Nucleus accumbens (tissue), 56 donors: ENCODE results near the gene TMEM14A.
"Not testable (repeated sequence)": the region's sequence is repeated elsewhere in the genome, so short reads cannot be mapped to it uniquely, and the experiment has no call there.

ENCODE experiments used
- DNase-seq, 56 donors: peaks; one replicate each; lab custom pipeline; 2025; lab: John Stamatoyannopoulos, UW

The TMEM14A gene

DNA sequence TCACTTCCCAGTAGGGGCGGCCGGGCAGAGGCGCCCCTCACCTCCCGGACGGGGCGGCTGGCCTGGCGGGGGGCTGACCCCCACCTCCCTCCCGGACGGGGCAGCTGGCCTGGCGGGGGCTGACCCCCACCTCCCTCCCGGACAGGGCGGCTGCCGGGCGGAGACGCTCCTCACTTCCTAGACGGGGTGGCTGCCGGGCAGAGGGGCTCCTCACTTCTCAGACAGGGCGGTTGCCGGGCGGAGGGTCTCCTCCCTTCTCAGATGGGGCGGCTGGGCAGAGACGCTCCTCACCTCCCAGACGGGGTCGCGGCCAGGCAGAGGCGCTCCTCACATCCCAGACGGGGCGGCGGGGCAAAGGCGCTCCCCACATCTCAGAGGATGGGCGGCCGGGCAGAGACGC is 15.0 kb upstream of the TMEM14A start:
- DNase-seq: not testable (repeated sequence)

DNA sequence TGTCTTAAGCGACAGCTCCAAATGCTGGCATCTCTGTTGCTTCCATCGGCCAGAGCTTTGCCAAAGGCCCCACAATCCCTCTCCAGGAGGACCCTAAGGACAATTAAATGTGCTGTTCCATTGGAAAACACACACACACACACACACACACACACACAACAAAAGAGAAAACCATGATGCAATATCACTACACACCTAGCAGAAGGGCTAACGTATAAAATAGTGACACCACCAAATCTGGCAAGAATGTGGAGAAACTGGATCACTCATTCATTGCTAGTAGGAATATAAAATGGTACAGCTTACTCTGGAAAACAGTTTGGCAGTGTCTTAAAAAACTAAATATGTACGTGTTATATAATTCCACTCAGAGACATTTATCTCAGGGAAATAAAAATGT is 13.0 kb upstream of the TMEM14A start:
- DNase-seq: no peak

DNA sequence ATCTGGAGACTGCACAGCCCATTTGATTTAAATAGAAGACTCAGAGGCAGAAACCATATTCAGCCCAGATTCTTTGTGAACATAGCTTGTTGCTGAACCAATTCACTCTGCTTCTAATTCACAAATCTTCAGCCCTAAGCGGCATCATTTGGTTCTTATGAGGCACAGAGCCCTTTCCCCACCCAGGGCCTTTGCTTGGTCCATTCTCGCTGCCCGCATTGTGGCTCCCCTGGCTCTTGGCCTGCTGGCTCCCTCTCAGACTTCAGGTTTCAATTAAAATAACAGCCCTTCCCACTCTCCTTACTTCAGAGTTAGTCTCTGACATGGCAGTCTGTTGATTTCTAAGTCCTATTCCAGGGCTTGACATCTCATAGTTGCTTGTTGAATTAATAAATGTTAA is 9.4 kb upstream of the TMEM14A start:
- no peak for DNase-seq

DNA sequence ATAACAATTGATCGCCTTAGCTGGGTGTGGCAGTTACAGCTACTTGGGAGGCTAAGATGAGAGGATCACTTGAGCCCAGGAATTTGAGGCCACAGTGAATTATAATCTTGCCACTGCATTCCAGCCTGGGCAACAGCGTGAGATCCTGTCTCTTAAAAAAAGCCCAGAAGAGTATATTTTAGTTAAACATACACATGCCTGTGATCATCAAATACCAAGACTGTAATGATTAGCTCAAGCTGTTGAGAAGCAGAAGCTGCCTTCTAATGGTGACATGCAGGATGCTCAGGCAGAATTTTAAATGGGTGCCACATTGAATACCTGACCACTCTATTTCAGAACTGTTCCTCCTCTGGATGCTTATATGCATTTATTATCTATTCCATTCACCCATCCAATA is 8.9 kb upstream of the TMEM14A start:
- DNase-seq: no peak

DNA sequence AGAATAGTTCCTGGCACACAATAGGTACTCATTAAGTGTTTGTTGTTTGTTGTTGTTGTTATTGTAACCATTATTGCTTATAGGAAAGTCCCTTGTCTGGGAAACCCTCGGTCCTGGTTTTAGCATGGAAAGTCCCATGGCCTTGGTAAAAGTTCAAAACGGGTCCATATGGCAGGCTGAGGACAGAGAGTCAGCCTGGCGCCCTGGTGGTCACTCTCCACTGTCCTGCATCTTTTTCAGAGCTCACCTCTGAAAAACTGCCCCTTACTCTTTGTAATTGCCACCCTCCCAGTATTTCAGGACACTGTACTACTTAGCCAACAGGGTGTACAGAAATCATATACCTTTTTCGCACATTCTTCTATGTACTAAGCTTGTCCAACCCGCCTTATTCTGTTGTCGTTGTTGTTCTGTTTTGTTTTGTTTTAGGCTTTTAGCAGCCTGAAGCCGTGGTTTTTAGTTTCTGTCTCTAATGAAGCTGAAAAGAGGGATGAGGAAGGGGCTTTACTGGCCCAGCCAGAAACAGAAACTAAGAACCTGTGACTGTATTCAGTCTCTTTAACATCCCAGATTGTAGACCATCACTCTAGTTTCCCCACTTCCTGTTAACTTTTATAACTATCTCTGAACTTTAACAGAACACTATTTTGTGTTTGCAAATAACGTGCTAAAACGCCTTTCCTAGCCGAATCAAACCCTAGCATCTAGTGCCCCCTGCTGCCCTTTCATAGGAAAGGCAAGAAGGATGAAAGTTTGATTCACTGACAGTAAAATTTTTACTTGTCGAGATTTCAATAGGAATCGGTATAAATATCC is 7.6 kb upstream of the TMEM14A start:
- peak in 30 of 56 donors; percentile 2 to 68 (median 22) for DNase-seq

DNA sequence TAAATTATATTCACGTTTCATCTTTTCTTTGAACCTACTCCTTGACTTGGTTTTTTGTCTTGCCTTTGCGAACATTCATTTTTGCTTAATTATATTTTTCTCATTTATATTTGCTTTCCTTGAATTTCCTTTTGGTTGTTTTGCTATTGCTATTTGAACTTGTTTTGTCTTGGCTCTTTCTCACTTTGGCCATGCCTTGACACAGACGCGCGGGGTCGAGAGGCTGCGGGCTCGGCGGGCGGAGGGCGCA is 7.1 kb upstream of the TMEM14A start:
- DNase-seq: no peak

DNA sequence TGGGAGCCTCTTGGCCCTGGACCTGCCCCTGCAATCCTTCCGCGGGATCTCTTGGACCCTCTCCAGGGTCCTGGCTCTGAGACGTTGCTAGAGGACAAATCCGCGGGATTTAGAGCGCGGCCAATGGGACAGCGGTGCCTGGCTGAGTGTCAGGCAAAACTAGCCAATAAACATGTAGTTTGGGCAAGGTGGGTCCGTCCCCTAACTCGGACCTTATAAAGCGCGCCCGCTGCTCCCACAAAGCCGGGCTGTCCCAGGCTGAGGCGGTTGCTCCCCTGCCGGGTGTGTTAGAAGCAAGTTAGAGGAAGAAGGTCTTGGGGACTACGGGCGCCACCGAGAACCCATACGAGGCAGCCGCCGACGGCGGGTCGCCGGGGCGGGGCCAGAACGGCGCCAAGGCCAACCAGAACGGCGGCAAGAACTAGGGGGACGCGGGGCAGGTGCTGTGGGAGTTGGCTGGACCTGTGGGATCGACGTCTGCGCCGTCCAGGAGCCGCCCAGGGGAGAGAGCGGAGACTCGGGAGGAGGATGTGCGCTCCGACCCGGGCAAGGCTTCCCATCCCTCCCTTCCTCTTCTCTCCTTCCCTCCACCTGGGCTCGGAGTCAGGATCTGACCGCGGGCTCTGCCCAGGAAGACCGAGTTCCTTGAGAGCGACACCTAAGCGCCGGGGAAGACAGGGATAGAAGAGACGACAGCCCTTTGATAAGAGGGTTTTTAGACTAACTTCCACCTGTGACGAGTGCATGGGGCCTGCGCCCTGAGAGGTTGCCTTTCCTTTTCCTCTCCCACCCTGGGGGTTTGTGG is 6.5 kb upstream of the TMEM14A start:
- DNase-seq: peak; percentile 27 to 95 (median 71)

DNA sequence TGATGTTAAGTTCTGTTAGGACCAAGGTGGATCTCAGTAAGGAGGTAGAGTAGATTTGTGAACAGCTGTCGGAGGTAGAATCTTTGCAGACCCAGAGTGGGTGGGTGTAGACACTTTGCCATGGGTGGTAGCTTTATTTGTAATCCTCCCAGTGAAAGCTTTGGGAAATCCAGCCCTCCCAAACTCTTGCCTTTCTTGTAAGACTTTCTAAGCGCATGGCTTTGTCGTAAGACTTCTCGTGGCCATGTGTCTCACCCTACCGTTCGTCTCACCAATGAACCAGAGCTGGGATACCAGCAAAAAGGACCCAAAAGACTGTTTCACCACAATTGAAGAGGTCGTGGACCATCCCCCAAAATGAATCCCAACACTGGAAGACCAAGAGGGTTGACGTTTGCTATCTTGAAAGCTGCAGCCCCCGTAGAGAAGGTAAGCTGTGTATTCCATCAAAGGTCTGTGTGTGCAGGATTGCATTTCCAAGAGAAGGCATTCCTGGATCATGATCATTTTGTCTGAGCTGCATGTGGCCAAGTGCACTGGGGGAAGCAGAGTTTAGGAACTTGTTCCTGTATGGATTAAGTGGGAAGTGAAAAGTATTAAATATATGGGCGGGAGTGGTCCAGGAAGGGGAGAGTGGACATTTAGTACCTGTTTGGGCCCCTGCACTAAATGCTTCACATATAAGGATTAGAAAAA is 5.8 kb upstream of the TMEM14A start:
- no peak for DNase-seq

DNA sequence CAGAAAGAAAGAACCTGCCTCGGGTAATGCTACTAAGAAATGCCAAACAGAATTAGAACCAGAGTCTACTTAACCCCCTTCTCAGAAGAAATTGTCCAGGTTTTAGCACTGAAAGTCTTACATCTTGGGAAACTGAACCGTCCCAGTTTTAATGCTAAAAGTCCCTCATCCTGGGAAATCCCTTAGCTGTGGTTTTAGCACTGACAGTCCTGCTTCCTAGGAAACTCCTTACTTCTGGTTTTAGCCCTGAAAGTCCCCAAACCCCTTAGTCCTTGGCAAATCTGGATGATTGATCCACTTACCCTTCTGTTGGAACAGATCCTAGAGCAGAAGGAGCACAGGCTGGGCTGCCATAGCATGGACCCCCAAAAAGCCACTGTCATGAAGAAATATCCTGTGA is 4.8 kb upstream of the TMEM14A start:
- no peak for DNase-seq

DNA sequence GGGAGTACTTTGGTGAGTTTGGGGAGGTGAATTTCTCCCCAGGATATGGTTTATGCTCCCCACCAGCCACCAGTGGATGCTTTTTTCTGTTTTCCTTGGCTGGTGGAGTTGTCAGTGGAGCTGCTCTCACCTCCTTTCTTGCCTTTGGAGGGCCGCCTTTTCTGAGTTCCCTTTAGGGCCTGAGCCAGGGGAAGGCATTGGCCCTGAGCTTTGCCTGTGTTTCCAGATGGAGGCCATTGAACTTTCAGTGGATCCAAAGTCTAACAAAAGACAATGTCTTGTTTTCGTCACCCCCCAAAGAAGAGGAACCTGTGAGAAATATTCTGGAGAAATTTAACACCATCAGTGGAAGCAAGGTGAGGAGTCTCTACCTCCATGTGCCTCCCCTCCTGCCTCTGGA is 4.4 kb upstream of the TMEM14A start:
- DNase-seq: no peak

DNA sequence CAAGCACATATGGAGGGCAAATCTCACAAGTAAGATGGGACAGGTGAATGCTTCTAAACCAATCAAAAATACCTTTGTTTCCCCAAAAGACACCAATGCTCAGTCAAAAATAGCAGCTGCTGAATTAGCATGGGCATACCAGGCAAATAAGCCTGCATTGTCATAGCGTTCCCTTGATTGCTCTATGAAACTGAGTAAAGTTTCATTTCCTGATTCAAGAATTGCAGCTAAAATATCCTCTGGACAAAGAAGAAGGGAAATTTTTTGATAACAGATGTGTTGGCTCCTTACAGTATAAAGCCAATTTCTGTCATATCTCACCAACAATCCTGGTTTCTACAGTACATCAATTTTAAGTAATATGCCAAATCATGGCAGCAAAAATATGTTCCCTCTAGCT is 3.3 kb upstream of the TMEM14A start:
- DNase-seq: no peak

DNA sequence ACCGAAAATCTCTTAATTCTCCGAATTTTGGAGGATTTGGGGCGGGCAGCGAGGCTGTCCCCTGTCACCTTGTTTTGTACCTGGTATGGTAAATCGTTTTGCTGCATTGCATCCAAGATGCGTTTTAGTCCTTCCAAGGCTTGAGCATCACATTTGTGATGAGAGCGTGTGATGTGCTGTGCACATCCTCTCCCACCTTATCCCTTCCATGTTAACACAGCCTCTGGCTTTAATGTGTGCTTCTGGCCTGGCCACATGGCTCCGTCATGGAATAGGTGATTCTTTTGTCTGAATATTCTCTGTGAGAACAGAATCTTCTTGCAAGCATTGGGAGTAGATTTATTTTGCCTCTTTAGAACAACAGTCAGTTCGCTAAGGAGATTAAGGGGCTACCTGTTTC is 763 bp downstream of the TMEM14A start:
- peak in 4 of 56 donors; percentile 7 to 40 (median 12) for DNase-seq

DNA sequence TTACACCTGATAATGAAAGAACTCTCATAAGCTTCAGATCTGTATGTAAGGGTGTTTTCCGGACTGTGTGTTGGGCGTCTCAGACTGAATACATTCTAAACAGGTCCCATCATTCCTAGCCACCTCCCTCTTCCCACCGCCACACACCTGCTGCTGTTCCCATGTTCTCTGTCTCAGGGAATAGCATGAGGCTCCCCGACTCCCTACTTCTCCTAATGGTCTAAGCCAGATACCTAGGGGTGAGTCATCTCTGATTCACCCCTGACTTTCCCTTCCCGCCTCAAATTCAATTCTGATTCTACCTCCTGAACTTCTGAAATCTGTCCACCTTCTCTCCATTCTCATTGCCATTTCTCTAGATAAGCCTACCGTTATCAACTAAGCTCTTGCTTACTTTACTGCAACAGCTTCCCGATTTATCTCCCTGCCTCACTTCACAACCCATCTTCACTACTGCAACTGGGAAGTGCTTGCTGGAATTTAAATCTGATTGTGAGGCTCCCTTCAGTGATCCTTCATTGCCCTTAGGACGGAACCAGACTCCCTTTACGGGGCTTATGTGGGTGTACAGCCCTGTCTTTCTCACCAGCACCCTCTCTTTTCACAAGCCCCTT is 1.6 kb downstream of the TMEM14A start:
- peak in 11 of 56 donors; percentile 3 to 22 (median 6) for DNase-seq

DNA sequence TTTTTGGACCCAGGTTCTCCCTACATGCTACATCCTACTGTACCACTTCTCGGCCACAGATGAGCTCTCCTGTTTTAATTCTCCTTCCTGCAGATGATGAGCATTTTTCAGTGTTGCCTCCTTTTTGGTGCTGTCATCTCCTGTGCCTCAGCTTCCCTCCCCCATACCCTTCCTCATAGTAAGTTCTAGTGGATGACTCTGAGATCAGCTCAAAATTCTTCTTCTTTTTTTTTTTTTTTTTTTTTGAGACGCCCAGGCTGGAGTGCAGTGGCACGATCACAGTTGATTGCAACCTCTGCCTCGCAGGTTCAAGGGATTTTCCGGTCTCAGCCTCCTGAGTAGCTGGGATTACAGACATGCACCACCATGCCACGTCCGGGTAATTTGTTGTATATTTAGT is 3.8 kb downstream of the TMEM14A start:
- no peak for DNase-seq

DNA sequence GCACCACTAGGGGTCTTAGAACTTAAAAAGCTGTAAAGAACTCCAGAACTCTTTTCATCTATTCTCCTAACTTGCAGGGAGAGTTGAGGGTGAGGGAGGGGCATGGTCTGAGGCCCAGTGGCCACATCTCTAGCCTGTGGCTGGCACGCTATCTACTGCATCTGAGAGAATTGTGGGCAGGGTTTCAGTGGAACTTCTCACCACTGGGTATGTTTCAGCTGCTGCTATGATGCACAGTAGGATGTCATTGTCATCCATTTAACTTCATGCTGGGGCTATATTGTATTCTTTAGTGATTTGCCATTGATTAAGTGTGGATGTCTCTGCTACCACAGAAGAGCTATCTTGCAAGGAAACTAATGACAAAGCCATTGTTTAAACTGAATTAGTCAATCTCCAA is 4.5 kb downstream of the TMEM14A start:
- no peak for DNase-seq

DNA sequence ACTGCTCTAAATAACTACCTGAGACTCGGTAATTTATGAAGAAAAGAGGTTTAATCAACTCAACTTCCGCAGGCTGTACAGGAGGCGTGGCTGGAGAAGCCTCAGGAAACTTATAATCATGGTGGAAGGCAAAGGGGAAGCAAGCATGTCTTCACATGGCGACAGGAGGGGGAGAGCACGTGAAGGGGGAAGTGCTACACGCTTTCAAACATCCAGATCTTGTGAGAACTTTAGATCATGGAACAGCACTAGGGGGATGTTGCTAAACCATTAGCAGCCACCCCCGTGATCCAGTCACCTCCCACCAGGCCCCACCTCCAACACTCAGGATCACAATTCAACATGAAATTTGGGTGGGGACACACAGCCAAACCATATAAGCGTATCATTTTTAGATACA is 5.7 kb downstream of the TMEM14A start:
- DNase-seq: not testable (repeated sequence)

DNA sequence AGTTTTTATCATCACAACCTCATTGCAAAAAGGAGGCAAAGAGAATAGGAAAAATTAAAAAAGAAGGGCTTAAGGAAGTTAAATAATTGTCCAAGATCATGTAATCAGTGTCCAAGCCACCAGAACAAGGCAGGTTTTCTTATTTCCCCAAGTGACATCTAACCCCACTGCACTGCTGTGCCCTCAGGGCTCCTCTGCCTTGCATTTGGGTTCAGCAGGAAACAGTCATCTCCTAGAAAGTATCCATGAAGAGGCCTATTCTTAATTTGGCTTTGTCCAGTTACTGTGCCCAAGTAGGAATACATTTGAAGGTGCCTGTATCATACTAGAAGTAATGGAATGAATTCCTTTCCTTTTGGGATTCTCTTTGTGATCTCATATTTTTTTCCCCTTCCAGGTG is 10.5 kb downstream of the TMEM14A start:
- no peak for DNase-seq

DNA sequence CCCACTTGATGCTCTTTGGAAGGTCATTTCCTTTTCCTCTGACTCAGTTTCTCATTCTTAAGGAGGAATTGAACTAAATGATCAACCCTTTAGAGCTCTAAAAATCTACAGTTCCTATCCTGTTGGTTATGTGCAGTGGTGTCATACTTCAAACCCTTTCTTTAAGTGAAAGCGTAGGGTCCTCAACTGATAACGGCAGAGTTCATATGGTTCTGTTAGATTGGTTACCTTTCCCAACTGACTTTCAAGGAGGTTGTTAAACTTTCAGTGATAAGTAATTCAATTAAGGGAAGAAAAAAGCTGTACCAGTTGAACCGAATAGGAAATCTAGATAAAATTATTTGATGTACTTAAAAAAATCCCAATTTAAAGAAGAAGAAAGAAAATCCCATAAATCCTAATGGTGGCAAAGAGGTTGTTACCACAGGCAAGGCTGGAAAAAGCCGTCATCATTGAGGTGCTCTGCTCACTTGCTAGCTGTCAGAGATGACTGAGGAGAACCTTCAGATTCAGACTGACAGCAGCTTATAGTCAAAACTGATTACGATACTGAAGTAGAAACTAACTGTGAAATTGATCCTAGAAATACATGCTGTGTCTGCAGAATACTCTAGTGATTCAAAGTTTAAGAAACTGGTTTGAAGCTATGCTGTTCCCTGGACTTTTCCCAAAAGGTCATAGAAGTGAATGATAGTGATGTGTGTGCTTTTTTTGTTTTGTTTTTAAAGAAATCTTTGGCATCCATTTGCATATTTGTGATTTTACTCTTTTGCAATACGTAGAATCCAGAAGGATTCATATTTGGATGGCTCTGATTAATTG is 16.2 kb downstream of the TMEM14A start:
- no peak for DNase-seq

DNA sequence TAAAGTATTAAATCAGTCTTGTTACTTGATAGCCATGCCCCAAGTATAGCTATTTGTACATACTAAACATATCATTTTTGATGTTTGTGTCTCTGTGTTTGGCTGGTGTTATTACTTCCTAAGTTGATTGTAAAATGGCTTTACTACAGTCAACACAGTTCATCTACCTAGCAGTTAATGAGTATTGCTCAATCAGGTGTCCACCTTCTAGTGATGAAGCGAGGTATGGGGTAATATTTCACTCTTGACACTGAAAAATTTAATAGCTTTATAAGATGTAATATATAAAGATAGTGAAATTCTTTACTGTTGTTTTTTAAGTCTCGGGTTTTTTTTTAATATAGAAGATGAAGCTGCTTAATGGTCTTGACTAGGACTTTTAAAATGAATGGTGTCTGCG is 18.9 kb downstream of the TMEM14A start:
- no peak for DNase-seq

DNA sequence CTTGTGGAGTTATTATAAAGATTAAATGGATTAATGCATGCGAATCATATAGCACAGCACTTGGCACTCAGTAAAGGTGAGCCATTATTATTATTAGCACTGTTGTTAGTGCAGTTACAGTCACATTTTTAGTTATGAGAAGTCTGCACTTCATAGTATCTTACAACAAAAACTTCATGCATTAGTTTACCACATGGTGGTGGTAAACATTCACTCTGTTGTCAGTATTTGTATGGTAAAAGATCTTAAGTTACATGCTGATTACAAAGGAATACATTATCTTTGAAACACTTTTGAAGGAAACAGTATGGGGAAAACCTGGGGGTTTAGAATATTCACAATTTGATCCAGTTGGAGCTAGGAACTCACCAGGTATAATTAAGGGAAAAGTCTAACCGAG is 20.8 kb downstream of the TMEM14A start:
- DNase-seq: no peak
